MM.1S (cell line): ENCODE data around the gene CDH4.

Experiments
- EZH2 ChIP-seq: fragments of 300-600 bp; sonication (generic); optimal IDR thresholded peaks from 2 replicates; pipeline ENCODE3; 2017; ENCODE audit warnings: low read depth, mild to moderate bottlenecking, antibody characterized with exemption, low read length, mixed read lengths
- TF ChIP-seq, protein P1 (sequence below): fragments of 300-600 bp; sonication (generic); IDR thresholded peaks from 2 replicates; pipeline ENCODE4 v1.5.1; 2016; ENCODE audit warnings: antibody characterized with exemption, low read length, mixed read lengths

DNA sequence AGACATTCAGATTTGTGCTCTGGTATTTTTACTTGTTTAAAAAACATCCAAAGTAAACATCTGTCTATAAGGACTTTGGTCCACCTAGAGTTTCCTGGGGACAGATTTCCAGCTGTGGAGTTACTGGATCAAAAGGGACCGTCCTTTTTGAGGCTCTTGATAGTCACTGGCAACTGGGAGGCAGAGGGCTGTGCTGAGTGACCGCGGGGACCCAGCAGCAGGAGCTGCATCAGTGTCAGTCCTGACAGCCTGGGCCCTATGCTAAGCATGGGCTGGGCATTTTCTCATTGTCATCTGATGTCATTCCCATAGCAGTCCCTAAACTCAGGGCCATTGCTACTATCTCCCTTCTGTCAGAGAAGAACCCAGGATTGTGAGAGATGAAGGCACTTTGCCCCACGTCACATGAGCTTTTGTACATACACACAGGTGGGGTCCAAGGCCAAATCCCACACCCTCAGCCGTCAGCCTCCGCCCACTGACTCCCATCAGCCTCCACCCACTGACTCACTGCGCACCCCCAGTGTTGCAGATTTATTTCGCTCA lies 519.8 kb downstream of the CDH4 start:
- TF ChIP-seq, protein P1, sequence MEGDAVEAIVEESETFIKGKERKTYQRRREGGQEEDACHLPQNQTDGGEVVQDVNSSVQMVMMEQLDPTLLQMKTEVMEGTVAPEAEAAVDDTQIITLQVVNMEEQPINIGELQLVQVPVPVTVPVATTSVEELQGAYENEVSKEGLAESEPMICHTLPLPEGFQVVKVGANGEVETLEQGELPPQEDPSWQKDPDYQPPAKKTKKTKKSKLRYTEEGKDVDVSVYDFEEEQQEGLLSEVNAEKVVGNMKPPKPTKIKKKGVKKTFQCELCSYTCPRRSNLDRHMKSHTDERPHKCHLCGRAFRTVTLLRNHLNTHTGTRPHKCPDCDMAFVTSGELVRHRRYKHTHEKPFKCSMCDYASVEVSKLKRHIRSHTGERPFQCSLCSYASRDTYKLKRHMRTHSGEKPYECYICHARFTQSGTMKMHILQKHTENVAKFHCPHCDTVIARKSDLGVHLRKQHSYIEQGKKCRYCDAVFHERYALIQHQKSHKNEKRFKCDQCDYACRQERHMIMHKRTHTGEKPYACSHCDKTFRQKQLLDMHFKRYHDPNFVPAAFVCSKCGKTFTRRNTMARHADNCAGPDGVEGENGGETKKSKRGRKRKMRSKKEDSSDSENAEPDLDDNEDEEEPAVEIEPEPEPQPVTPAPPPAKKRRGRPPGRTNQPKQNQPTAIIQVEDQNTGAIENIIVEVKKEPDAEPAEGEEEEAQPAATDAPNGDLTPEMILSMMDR: no peak
- no peak for TF ChIP-seq EZH2
